PC-9 (cell line): ENCODE results near the gene SHISAL2A. TPM values are rescaled to one million over a fixed set of nuclear protein-coding genes. Genes with fewer than 3 reads are reported as not detected.

Experiments used
- BruUV-seq: library from RNA; stranded (reverse); fragments of 400-500 nt; replicated peaks from 2 replicates; lab custom pipeline; 2021; lab: Mats Ljungman, UMichigan
- CTCF ChIA-PET: fragments of 300-600 bp; sonication (Branson Sonifier 250); formaldehyde crosslinking; loops from one replicate; lab custom pipeline; 2022; ENCODE audit warnings: antibody characterized with exemption; lab: Charles Lee
- POLR2A ChIA-PET: fragments of 300-600 bp; sonication (Branson Sonifier 250); formaldehyde crosslinking; loops from one replicate; lab custom pipeline; 2022; ENCODE audit warnings: antibody characterized with exemption; ENCODE audit not compliant: unreplicated experiment; lab: Charles Lee
- DNase-seq, 2 experiments: peaks; one replicate each; pipeline versions ENCODE4 v3.0.0 to v3.0.0-alpha.2; 2015 to 2022; ENCODE audit warnings: mixed read lengths in 1 of 2
- H2AFZ ChIP-seq: fragments of 200-600 bp; sonication (generic); 2 replicates; pipeline ENCODE4 v1.8.1; 2017; ENCODE audit warnings: antibody characterized with exemption
- H3F3A ChIP-seq: fragments of 200-600 bp; sonication (generic); 2 replicates; pipeline ENCODE4 v1.8.1; 2017; ENCODE audit warnings: antibody characterized with exemption, mild to moderate bottlenecking, low read depth; ENCODE audit not compliant: insufficient read depth
- H3K27ac ChIP-seq: fragments of 200-600 bp; sonication (generic); 2 replicates; pipeline ENCODE4 v1.6.1; 2016; ENCODE audit warnings: mixed run types
- H3K27me3 ChIP-seq: fragments of 200-600 bp; sonication (generic); 2 replicates; pipeline ENCODE4 v1.6.1; 2016; ENCODE audit warnings: low read depth, mixed run types; ENCODE audit not compliant: insufficient read depth
- H3K36me3 ChIP-seq: fragments of 200-600 bp; sonication (generic); 2 replicates; pipeline ENCODE4 v1.6.1; 2016; ENCODE audit warnings: low read depth, mixed run types
- H3K4me1 ChIP-seq: fragments of 200-600 bp; sonication (generic); replicated peaks from 2 replicates; pipeline ENCODE4 v1.6.1; 2016; ENCODE audit warnings: mixed run types; ENCODE audit not compliant: insufficient read depth
- H3K4me2 ChIP-seq: fragments of 200-600 bp; sonication (generic); 2 replicates; pipeline ENCODE4 v1.6.1; 2017; ENCODE audit warnings: mixed run types
- H3K4me3 ChIP-seq: fragments of 200-600 bp; sonication (generic); 2 replicates; pipeline ENCODE4 v1.6.1; 2016; ENCODE audit warnings: mixed run types
- H3K79me2 ChIP-seq: fragments of 200-600 bp; sonication (generic); 2 replicates; pipeline ENCODE4 v1.6.1; 2017; ENCODE audit warnings: low read depth, mixed run types
- H3K9me2 ChIP-seq: fragments of 200-600 bp; sonication (generic); 2 replicates; pipeline ENCODE4 v1.8.1; 2017; ENCODE audit warnings: mild to moderate bottlenecking; ENCODE audit not compliant: insufficient read depth
- H3K9me3 ChIP-seq: fragments of 200-600 bp; sonication (generic); 2 replicates; pipeline ENCODE4 v1.8.1; 2016; ENCODE audit warnings: low read depth; ENCODE audit not compliant: insufficient read depth
- H4K20me1 ChIP-seq: fragments of 200-600 bp; sonication (generic); 2 replicates; pipeline ENCODE4 v1.8.1; 2017; ENCODE audit not compliant: insufficient read depth
- CTCF ChIP-seq: fragments of 200-600 bp; sonication (generic); conservative IDR thresholded peaks from 2 replicates; pipeline ENCODE4 v1.6.1; 2017; ENCODE audit warnings: mixed run types, antibody characterized with exemption, mild to moderate bottlenecking, moderate library complexity
- EZH2 ChIP-seq: fragments of 200-600 bp; sonication (generic); IDR thresholded peaks from 2 replicates; pipeline ENCODE4 v1.8.0; 2017; ENCODE audit warnings: antibody characterized with exemption, low read depth
- intact Hi-C: fragments of 100-400 bp; cut with micrococcal nuclease; formaldehyde crosslinking; loops from one replicate; pipeline ENCODE4 v1.10.0; 2022; ENCODE audit not compliant: unreplicated experiment
- total RNA-seq: library from RNA; stranded (reverse); gene quantifications from 2 replicates; pipeline ENCODE4 v1.2.3, GENCODE V29; 2021

The SHISAL2A gene
- total RNA-seq, 1 experiment from 2014 or later, result not detected

GRCh38 chr1:52598729-52599128 lies 34.2 kb upstream of the SHISAL2A start:
- BruUV-seq, result no TSS peak
- CTCF ChIA-PET, result no interaction called here
- POLR2A ChIA-PET, result no interaction called here

GRCh38 chr1:52599236-52599635 lies 33.7 kb upstream of the SHISAL2A start:
- ChIA-PET CTCF (no interaction called here), POLR2A (no interaction called here)
- DNase-seq, result no peak
- no peaks in the 10 kb centered on the region for H3F3A ChIP-seq
- no peak overlapping the region for H2AFZ ChIP-seq
- BruUV-seq, result no TSS peak
- H3K4me2 ChIP-seq, result no peak overlapping the region
- no peak overlapping the region for H3K4me3 ChIP-seq
- no peaks in the 10 kb centered on the region for H3K9me2 ChIP-seq
- H4K20me1 ChIP-seq, result no peaks in the 10 kb centered on the region
- intact Hi-C loops, result no loop called here
- H3K4me1 ChIP-seq, result no peaks in the 10 kb centered on the region
- no peak overlapping the region for H3K27ac ChIP-seq
- H3K79me2 ChIP-seq, result no peaks in the 10 kb centered on the region
- no peaks in the 10 kb centered on the region for H3K27me3 ChIP-seq
- no peaks in the 10 kb centered on the region for H3K36me3 ChIP-seq
- TF ChIP-seq CTCF (no peak), EZH2 (no peak)
- H3K9me3 ChIP-seq, result no peaks in the 10 kb centered on the region

More at GRCh38 chr1:52598729-52599128, 34.2 kb upstream of the SHISAL2A start:
- no peaks in the 10 kb centered on the region for H3K27me3 ChIP-seq
- H3K36me3 ChIP-seq, result no peaks in the 10 kb centered on the region
- no peak for DNase-seq
- H3F3A ChIP-seq, result no peaks in the 10 kb centered on the region
- TF ChIP-seq EZH2, result no peak
- TF ChIP-seq CTCF, result no peak
- no peaks in the 10 kb centered on the region for H4K20me1 ChIP-seq
- no peak overlapping the region for H3K4me3 ChIP-seq
- no peak overlapping the region for H3K27ac ChIP-seq
- no peaks in the 10 kb centered on the region for H3K9me2 ChIP-seq
- no peak overlapping the region for H3K4me2 ChIP-seq
- H2AFZ ChIP-seq, result no peak overlapping the region
- H3K4me1 ChIP-seq, result no peaks in the 10 kb centered on the region
- intact Hi-C loops, result no loop called here
- H3K9me3 ChIP-seq, result no peaks in the 10 kb centered on the region
- no peaks in the 10 kb centered on the region for H3K79me2 ChIP-seq

- no peaks in the 10 kb centered on the region for H3K36me3 ChIP-seq
- no peak overlapping the region for H2AFZ ChIP-seq
- TF ChIP-seq EZH2 (no peak), CTCF (no peak)
- no peaks in the 10 kb centered on the region for H3K79me2 ChIP-seq
- H3K4me2 ChIP-seq, result no peak overlapping the region
- no peaks in the 10 kb centered on the region for H3F3A ChIP-seq
- DNase-seq, result no peak
- no peak overlapping the region for H3K4me3 ChIP-seq
- ChIA-PET POLR2A (no interaction called here), CTCF (interaction anchor here (0.7 kb wide), 1 partner anchor 35 kb away, joined by 3 read pairs; no protein-coding TSS in a partner anchor)
- no peaks in the 10 kb centered on the region for H3K9me2 ChIP-seq
- no peaks in the 10 kb centered on the region for H3K27me3 ChIP-seq
- H3K9me3 ChIP-seq, result no peaks in the 10 kb centered on the region
- intact Hi-C loops, result no loop called here
- BruUV-seq, result no TSS peak
- no peaks in the 10 kb centered on the region for H3K4me1 ChIP-seq
- no peak overlapping the region for H3K27ac ChIP-seq
- H4K20me1 ChIP-seq, result no peaks in the 10 kb centered on the region
These were observed 32.3 kb upstream of the SHISAL2A start for GRCh38 chr1:52600533-52601179.
